22Rv1 (cell line): Measurements from ENCODE around the gene ANKRD35.
"Not testable (repeated sequence)": the region's sequence is repeated elsewhere in the genome, so short reads cannot be mapped to it uniquely, and the experiment has no call there.

Experiments
- ZFX ChIP-seq: fragments of 450-650 bp; IDR thresholded peaks from 2 replicates; pipeline ENCODE4 v1.6.1; 2017; ENCODE audit warnings: antibody characterized with exemption, borderline replicate concordance
- TF ChIP-seq, protein P1 (sequence below): fragments of 450-650 bp; IDR thresholded peaks from 2 replicates; pipeline ENCODE4 v1.5.1; 2017; ENCODE audit warnings: mild to moderate bottlenecking

DNA sequence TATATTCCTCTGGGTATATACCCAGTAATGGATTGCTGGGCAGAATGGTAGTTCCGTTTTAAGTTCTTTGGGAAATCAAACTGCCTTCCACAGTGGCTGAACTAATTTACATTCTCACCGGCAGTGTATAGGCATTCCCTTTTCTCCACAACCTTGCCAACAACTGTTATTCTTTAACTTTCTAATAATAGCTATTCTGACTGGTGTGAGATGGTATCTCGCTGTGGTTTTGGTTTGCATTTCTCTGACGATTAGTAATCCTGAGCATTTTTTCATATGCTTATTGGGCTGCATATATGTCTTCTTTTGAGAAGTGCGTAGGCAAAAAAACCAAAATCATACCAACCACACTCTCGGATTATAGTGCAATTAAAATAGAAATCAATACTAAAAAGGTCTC, 67.6 kb downstream of the ANKRD35 start:
- TF ChIP-seq, protein P1, sequence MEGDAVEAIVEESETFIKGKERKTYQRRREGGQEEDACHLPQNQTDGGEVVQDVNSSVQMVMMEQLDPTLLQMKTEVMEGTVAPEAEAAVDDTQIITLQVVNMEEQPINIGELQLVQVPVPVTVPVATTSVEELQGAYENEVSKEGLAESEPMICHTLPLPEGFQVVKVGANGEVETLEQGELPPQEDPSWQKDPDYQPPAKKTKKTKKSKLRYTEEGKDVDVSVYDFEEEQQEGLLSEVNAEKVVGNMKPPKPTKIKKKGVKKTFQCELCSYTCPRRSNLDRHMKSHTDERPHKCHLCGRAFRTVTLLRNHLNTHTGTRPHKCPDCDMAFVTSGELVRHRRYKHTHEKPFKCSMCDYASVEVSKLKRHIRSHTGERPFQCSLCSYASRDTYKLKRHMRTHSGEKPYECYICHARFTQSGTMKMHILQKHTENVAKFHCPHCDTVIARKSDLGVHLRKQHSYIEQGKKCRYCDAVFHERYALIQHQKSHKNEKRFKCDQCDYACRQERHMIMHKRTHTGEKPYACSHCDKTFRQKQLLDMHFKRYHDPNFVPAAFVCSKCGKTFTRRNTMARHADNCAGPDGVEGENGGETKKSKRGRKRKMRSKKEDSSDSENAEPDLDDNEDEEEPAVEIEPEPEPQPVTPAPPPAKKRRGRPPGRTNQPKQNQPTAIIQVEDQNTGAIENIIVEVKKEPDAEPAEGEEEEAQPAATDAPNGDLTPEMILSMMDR: not testable (repeated sequence)
- TF ChIP-seq ZFX: not testable (repeated sequence)
